ENCODE measurements around the gene WNT7A.

GRCh38 chr3:13876451-13877100 is 3.3 kb downstream of the WNT7A start:
- TF ChIP-seq EZH2 (IDR thresholded peaks at IDR 0.05; ENCODE audit: borderline replicate concordance, low read depth, low read length, severe bottlenecking), result no peak
- no peak for TF ChIP-seq CTCF (IDR thresholded peaks at IDR 0.05; ENCODE audit: extremely low read depth in 1 of 2, insufficient read depth in 1 of 2, low read depth in 1 of 2, low read length in 2 of 2)
- TF ChIP-seq POLR2AphosphoS5 (IDR thresholded peaks at IDR 0.05; ENCODE audit: insufficient read depth, low read depth, low read length), result no peak
- TF ChIP-seq, protein P1, sequence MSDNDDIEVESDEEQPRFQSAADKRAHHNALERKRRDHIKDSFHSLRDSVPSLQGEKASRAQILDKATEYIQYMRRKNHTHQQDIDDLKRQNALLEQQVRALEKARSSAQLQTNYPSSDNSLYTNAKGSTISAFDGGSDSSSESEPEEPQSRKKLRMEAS (IDR thresholded peaks at IDR 0.05; ENCODE audit: insufficient read depth, insufficient read length), result no peak
- TF ChIP-seq MYC (IDR thresholded peaks at IDR 0.05; ENCODE audit: low read depth, low read length), result no peak
- no peak for TF ChIP-seq POLR2A (IDR thresholded peaks at IDR 0.05; ENCODE audit: low read depth, low read length)
- no peak for TF ChIP-seq JUN (IDR thresholded peaks at IDR 0.05; ENCODE audit: borderline replicate concordance, insufficient read depth, insufficient read length, low read depth)
- no peak for TF ChIP-seq GATA2 (IDR thresholded peaks at IDR 0.05; ENCODE audit: insufficient read depth, insufficient read length, low read depth, low read length)
- no peak for TF ChIP-seq FOS (IDR thresholded peaks at IDR 0.05; ENCODE audit: borderline replicate concordance, insufficient read depth, low read length)
